ENCODE results near the gene RNASE7.

DNA sequence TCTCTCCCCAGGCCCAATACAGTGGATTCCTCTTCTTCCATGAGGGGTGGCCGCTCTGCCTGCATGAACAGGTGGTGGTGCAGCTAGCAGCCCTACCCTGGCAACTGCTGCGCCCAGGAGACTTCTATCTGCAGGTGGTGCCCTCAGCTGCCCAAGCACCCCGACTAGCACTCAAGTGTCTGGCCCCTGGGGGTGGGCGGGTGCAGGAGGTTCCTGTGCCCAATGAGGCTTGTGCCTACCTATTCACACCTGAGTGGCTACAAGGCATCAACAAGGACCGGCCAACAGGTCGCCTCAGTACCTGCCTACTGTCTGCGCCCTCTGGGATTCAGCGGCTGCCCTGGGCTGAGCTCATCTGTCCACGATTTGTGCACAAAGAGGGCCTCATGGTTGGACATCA lies 31.8 kb downstream of the RNASE7 start:
- TF ChIP-seq ZNF777 (tag by site-specific recombination; IDR thresholded peaks at IDR 0.05; ENCODE audit: borderline replicate concordance) = no peak
- TF ChIP-seq, protein P1, sequence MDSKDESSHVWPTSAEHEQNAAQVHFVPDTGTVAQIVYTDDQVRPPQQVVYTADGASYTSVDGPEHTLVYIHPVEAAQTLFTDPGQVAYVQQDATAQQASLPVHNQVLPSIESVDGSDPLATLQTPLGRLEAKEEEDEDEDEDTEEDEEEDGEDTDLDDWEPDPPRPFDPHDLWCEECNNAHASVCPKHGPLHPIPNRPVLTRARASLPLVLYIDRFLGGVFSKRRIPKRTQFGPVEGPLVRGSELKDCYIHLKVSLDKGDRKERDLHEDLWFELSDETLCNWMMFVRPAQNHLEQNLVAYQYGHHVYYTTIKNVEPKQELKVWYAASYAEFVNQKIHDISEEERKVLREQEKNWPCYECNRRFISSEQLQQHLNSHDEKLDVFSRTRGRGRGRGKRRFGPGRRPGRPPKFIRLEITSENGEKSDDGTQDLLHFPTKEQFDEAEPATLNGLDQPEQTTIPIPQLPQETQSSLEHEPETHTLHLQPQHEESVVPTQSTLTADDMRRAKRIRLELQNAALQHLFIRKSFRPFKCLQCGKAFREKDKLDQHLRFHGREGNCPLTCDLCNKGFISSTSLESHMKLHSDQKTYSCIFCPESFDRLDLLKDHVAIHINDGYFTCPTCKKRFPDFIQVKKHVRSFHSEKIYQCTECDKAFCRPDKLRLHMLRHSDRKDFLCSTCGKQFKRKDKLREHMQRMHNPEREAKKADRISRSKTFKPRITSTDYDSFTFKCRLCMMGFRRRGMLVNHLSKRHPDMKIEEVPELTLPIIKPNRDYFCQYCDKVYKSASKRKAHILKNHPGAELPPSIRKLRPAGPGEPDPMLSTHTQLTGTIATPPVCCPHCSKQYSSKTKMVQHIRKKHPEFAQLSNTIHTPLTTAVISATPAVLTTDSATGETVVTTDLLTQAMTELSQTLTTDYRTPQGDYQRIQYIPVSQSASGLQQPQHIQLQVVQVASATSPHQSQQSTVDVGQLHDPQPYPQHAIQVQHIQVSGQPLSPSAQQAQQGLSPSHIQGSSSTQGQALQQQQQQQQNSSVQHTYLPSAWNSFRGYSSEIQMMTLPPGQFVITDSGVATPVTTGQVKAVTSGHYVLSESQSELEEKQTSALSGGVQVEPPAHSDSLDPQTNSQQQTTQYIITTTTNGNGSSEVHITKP (tag by site-specific recombination; IDR thresholded peaks at IDR 0.05) = no peak
- TF ChIP-seq, protein P2, sequence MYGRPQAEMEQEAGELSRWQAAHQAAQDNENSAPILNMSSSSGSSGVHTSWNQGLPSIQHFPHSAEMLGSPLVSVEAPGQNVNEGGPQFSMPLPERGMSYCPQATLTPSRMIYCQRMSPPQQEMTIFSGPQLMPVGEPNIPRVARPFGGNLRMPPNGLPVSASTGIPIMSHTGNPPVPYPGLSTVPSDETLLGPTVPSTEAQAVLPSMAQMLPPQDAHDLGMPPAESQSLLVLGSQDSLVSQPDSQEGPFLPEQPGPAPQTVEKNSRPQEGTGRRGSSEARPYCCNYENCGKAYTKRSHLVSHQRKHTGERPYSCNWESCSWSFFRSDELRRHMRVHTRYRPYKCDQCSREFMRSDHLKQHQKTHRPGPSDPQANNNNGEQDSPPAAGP (tag by site-specific recombination; IDR thresholded peaks at IDR 0.05) = no peak
- TF ChIP-seq, protein P3, sequence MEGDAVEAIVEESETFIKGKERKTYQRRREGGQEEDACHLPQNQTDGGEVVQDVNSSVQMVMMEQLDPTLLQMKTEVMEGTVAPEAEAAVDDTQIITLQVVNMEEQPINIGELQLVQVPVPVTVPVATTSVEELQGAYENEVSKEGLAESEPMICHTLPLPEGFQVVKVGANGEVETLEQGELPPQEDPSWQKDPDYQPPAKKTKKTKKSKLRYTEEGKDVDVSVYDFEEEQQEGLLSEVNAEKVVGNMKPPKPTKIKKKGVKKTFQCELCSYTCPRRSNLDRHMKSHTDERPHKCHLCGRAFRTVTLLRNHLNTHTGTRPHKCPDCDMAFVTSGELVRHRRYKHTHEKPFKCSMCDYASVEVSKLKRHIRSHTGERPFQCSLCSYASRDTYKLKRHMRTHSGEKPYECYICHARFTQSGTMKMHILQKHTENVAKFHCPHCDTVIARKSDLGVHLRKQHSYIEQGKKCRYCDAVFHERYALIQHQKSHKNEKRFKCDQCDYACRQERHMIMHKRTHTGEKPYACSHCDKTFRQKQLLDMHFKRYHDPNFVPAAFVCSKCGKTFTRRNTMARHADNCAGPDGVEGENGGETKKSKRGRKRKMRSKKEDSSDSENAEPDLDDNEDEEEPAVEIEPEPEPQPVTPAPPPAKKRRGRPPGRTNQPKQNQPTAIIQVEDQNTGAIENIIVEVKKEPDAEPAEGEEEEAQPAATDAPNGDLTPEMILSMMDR (tag by site-specific recombination; IDR thresholded peaks at IDR 0.05) = no peak
- no peak for TF ChIP-seq ZNF133 (tag by site-specific recombination; IDR thresholded peaks at IDR 0.05)
- TF ChIP-seq ZNF121 (tag by site-specific recombination; IDR thresholded peaks at IDR 0.05) = no peak
- no peak for TF ChIP-seq ZNF792 (tag by site-specific recombination; IDR thresholded peaks at IDR 0.05)
- TF ChIP-seq ZNF629 (tag by site-specific recombination; IDR thresholded peaks at IDR 0.05) = no peak
- TF ChIP-seq, protein P4, sequence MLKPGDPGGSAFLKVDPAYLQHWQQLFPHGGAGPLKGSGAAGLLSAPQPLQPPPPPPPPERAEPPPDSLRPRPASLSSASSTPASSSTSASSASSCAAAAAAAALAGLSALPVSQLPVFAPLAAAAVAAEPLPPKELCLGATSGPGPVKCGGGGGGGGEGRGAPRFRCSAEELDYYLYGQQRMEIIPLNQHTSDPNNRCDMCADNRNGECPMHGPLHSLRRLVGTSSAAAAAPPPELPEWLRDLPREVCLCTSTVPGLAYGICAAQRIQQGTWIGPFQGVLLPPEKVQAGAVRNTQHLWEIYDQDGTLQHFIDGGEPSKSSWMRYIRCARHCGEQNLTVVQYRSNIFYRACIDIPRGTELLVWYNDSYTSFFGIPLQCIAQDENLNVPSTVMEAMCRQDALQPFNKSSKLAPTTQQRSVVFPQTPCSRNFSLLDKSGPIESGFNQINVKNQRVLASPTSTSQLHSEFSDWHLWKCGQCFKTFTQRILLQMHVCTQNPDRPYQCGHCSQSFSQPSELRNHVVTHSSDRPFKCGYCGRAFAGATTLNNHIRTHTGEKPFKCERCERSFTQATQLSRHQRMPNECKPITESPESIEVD (tag by site-specific recombination; IDR thresholded peaks at IDR 0.05) = no peak
- TF ChIP-seq, protein P5, sequence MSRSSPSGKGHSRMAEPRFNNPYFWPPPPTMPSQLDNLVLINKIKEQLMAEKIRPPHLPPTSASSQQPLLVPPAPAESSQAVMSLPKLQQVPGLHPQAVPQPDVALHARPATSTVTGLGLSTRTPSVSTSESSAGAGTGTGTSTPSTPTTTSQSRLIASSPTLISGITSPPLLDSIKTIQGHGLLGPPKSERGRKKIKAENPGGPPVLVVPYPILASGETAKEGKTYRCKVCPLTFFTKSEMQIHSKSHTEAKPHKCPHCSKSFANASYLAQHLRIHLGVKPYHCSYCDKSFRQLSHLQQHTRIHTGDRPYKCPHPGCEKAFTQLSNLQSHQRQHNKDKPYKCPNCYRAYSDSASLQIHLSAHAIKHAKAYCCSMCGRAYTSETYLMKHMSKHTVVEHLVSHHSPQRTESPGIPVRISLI (tag by site-specific recombination; IDR thresholded peaks at IDR 0.05) = no peak
- no peak for TF ChIP-seq ZBTB20 (tag by site-specific recombination; IDR thresholded peaks at IDR 0.05)
- TF ChIP-seq, protein P6, sequence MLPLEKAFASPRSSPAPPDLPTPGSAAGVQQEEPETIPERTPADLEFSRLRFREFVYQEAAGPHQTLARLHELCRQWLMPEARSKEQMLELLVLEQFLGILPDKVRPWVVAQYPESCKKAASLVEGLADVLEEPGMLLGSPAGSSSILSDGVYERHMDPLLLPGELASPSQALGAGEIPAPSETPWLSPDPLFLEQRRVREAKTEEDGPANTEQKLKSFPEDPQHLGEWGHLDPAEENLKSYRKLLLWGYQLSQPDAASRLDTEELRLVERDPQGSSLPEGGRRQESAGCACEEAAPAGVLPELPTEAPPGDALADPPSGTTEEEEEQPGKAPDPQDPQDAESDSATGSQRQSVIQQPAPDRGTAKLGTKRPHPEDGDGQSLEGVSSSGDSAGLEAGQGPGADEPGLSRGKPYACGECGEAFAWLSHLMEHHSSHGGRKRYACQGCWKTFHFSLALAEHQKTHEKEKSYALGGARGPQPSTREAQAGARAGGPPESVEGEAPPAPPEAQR (tag by site-specific recombination; IDR thresholded peaks at IDR 0.05) = no peak
- TF ChIP-seq, protein P7, sequence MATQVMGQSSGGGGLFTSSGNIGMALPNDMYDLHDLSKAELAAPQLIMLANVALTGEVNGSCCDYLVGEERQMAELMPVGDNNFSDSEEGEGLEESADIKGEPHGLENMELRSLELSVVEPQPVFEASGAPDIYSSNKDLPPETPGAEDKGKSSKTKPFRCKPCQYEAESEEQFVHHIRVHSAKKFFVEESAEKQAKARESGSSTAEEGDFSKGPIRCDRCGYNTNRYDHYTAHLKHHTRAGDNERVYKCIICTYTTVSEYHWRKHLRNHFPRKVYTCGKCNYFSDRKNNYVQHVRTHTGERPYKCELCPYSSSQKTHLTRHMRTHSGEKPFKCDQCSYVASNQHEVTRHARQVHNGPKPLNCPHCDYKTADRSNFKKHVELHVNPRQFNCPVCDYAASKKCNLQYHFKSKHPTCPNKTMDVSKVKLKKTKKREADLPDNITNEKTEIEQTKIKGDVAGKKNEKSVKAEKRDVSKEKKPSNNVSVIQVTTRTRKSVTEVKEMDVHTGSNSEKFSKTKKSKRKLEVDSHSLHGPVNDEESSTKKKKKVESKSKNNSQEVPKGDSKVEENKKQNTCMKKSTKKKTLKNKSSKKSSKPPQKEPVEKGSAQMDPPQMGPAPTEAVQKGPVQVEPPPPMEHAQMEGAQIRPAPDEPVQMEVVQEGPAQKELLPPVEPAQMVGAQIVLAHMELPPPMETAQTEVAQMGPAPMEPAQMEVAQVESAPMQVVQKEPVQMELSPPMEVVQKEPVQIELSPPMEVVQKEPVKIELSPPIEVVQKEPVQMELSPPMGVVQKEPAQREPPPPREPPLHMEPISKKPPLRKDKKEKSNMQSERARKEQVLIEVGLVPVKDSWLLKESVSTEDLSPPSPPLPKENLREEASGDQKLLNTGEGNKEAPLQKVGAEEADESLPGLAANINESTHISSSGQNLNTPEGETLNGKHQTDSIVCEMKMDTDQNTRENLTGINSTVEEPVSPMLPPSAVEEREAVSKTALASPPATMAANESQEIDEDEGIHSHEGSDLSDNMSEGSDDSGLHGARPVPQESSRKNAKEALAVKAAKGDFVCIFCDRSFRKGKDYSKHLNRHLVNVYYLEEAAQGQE (tag by site-specific recombination; IDR thresholded peaks at IDR 0.05) = no peak

Measured in HEK293 (cell line).